ENCODE data around the gene GMFB. TPM values are rescaled to one million over a fixed set of nuclear protein-coding genes. Genes with fewer than 3 reads are reported as not detected.

GMFB gene
- total and polyA plus RNA-seq, 9 of the 15 experiments (the other 6 are each of a cell fraction or from before 2014, with no cell fraction given): 14.0 to 31.7 (median 20.5) TPM

DNA sequence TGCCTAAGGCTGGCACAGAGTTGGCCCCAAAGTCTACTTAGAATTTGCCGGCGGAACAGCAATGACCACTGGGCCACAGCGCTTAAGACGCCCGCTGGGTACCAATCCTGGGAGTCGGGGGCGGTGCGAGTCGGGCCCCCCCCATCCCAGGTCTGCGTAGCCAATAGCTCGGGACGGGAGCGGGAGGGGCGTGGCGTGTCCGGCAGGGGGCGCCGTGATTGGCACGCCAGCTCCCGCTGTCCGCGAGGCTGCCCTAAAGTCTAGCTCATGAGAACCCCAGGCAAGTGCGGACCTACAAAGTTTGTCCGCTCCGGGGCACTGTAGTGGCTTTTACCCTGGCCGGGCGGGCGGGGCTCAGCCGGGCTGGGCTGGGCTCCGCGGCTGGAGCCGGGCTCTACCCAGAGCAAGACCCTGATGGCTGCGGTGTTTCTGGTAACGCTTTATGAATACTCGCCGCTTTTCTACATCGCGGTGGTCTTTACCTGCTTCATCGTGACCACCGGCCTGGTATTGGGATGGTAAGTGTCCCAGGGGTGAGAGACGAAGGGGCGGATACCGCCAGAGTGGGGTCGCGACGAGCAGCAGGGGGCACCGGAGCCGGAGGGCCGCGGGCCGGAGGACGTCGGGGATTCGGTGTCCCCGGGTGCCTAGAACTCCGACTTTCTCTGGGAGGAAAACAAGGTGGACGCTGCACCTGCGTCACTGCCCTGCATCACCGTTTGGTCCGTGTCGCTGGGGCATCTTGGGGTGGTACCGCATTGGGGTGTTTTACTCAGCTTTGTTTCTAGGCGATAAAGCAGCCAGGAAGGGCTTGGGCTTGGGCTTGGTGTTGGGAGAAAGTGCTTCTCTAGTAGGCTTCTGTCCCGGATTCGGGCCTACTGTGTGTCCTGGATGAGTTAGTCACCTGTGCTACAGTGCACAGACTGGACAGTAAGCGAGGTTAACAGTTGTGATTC is 21.0 kb upstream of the GMFB start, which contains the start of gene CGRRF1 (continued):
- TF ChIP-seq SMAD2 (IDR thresholded peaks at IDR 0.05; ENCODE audit: low read depth, low read length): no peak
- peak; percentile 75 for TF ChIP-seq ATF7 (IDR thresholded peaks at IDR 0.05)
- TF ChIP-seq NR2C2 (CRISPR knock-in tag; IDR thresholded peaks at IDR 0.05): no peak
- TF ChIP-seq NR2C2 (tag; IDR thresholded peaks at IDR 0.05): peak; percentile 54; the same call in 1 of the 2 replicates
- TF ChIP-seq RAD21 (CRISPR knock-in tag; conservative IDR thresholded peaks at IDR 0.05 in 1 of 2, IDR thresholded peaks at IDR 0.05 in 1 of 2): peak; percentile 9 to 24; a peak in 1 of 4 replicates
- no peak for TF ChIP-seq FOXM1 (IDR thresholded peaks at IDR 0.05; ENCODE audit: low read depth)
- TF ChIP-seq FOXM1 (CRISPR knock-in tag; IDR thresholded peaks at IDR 0.05; ENCODE audit: low read depth): no peak
- TF ChIP-seq CTCFL (IDR thresholded peaks at IDR 0.05; ENCODE audit: borderline replicate concordance, insufficient read depth, low read depth, low read length, poor library complexity, severe bottlenecking): peak; percentile 44
- peak; percentile 54; the same call in 1 of the 2 replicates for TF ChIP-seq GABPB1 (CRISPR knock-in tag; IDR thresholded peaks at IDR 0.05)
- TF ChIP-seq, protein P1, sequence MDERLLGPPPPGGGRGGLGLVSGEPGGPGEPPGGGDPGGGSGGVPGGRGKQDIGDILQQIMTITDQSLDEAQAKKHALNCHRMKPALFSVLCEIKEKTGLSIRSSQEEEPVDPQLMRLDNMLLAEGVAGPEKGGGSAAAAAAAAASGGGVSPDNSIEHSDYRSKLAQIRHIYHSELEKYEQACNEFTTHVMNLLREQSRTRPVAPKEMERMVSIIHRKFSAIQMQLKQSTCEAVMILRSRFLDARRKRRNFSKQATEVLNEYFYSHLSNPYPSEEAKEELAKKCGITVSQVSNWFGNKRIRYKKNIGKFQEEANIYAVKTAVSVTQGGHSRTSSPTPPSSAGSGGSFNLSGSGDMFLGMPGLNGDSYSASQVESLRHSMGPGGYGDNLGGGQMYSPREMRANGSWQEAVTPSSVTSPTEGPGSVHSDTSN (CRISPR knock-in tag; IDR thresholded peaks at IDR 0.05; ENCODE audit: low read depth): peak; percentile 67
- TF ChIP-seq, protein P1 (tag; conservative IDR thresholded peaks at IDR 0.05; ENCODE audit: low read depth): peak; percentile 59; the same call in 1 of the 2 replicates
- TF ChIP-seq, protein P2, sequence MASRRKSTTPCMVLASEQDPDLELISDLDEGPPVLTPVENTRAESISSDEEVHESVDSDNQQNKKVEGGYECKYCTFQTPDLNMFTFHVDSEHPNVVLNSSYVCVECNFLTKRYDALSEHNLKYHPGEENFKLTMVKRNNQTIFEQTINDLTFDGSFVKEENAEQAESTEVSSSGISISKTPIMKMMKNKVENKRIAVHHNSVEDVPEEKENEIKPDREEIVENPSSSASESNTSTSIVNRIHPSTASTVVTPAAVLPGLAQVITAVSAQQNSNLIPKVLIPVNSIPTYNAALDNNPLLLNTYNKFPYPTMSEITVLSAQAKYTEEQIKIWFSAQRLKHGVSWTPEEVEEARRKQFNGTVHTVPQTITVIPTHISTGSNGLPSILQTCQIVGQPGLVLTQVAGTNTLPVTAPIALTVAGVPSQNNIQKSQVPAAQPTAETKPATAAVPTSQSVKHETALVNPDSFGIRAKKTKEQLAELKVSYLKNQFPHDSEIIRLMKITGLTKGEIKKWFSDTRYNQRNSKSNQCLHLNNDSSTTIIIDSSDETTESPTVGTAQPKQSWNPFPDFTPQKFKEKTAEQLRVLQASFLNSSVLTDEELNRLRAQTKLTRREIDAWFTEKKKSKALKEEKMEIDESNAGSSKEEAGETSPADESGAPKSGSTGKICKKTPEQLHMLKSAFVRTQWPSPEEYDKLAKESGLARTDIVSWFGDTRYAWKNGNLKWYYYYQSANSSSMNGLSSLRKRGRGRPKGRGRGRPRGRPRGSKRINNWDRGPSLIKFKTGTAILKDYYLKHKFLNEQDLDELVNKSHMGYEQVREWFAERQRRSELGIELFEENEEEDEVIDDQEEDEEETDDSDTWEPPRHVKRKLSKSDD (conservative IDR thresholded peaks at IDR 0.05; ENCODE audit: low read length): no peak
- TF ChIP-seq ZNF551 (CRISPR knock-in tag; IDR thresholded peaks at IDR 0.05): no peak
- TF ChIP-seq, protein P3, sequence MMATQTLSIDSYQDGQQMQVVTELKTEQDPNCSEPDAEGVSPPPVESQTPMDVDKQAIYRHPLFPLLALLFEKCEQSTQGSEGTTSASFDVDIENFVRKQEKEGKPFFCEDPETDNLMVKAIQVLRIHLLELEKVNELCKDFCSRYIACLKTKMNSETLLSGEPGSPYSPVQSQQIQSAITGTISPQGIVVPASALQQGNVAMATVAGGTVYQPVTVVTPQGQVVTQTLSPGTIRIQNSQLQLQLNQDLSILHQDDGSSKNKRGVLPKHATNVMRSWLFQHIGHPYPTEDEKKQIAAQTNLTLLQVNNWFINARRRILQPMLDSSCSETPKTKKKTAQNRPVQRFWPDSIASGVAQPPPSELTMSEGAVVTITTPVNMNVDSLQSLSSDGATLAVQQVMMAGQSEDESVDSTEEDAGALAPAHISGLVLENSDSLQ (IDR thresholded peaks at IDR 0.05): peak; percentile 97
- no peak for TF ChIP-seq POLR2B (IDR thresholded peaks at IDR 0.05; ENCODE audit: low read depth, partially characterized antibody)
- TF ChIP-seq PHF20 (IDR thresholded peaks at IDR 0.05; ENCODE audit: partially characterized antibody): peak; percentile 27
- TF ChIP-seq JUND (IDR thresholded peaks at IDR 0.05; ENCODE audit: borderline replicate concordance, low read depth, low read length): peak; percentile 53; the same call in 1 of the 2 replicates
- no peak; the same call in 2 of the 3 replicates for TF ChIP-seq JUND (tag; IDR thresholded peaks at IDR 0.05; ENCODE audit: borderline replicate concordance, low read depth, low read length)
- TF ChIP-seq TRIM28 (IDR thresholded peaks at IDR 0.05): no peak
